PC-9 (cell line): ENCODE measurements around the gene PPP1R13L. TPM values are rescaled to one million over a fixed set of nuclear protein-coding genes. Genes with fewer than 3 reads are reported as not detected.

Experiments used
- BruUV-seq: library from RNA; stranded (reverse); fragments of 400-500 nt; replicated peaks from 2 replicates; lab custom pipeline; 2021; lab: Mats Ljungman, UMichigan
- CTCF ChIA-PET: fragments of 300-600 bp; sonication (Branson Sonifier 250); formaldehyde crosslinking; loops from one replicate; lab custom pipeline; 2022; ENCODE audit warnings: antibody characterized with exemption; lab: Charles Lee
- POLR2A ChIA-PET: fragments of 300-600 bp; sonication (Branson Sonifier 250); formaldehyde crosslinking; loops from one replicate; lab custom pipeline; 2022; ENCODE audit warnings: antibody characterized with exemption; ENCODE audit not compliant: unreplicated experiment; lab: Charles Lee
- DNase-seq, 2 experiments: peaks; one replicate each; pipeline versions ENCODE4 v3.0.0 to v3.0.0-alpha.2; 2015 to 2022; ENCODE audit warnings: mixed read lengths in 1 of 2
- H2AFZ ChIP-seq: fragments of 200-600 bp; sonication (generic); 2 replicates; pipeline ENCODE4 v1.8.1; 2017; ENCODE audit warnings: antibody characterized with exemption
- H3F3A ChIP-seq: fragments of 200-600 bp; sonication (generic); 2 replicates; pipeline ENCODE4 v1.8.1; 2017; ENCODE audit warnings: antibody characterized with exemption, mild to moderate bottlenecking, low read depth; ENCODE audit not compliant: insufficient read depth
- H3K27ac ChIP-seq: fragments of 200-600 bp; sonication (generic); 2 replicates; pipeline ENCODE4 v1.6.1; 2016; ENCODE audit warnings: mixed run types
- H3K27me3 ChIP-seq: fragments of 200-600 bp; sonication (generic); 2 replicates; pipeline ENCODE4 v1.6.1; 2016; ENCODE audit warnings: low read depth, mixed run types; ENCODE audit not compliant: insufficient read depth
- H3K36me3 ChIP-seq: fragments of 200-600 bp; sonication (generic); 2 replicates; pipeline ENCODE4 v1.6.1; 2016; ENCODE audit warnings: low read depth, mixed run types
- H3K4me1 ChIP-seq: fragments of 200-600 bp; sonication (generic); replicated peaks from 2 replicates; pipeline ENCODE4 v1.6.1; 2016; ENCODE audit warnings: mixed run types; ENCODE audit not compliant: insufficient read depth
- H3K4me2 ChIP-seq: fragments of 200-600 bp; sonication (generic); 2 replicates; pipeline ENCODE4 v1.6.1; 2017; ENCODE audit warnings: mixed run types
- H3K4me3 ChIP-seq: fragments of 200-600 bp; sonication (generic); 2 replicates; pipeline ENCODE4 v1.6.1; 2016; ENCODE audit warnings: mixed run types
- H3K79me2 ChIP-seq: fragments of 200-600 bp; sonication (generic); 2 replicates; pipeline ENCODE4 v1.6.1; 2017; ENCODE audit warnings: low read depth, mixed run types
- H3K9me2 ChIP-seq: fragments of 200-600 bp; sonication (generic); 2 replicates; pipeline ENCODE4 v1.8.1; 2017; ENCODE audit warnings: mild to moderate bottlenecking; ENCODE audit not compliant: insufficient read depth
- H3K9me3 ChIP-seq: fragments of 200-600 bp; sonication (generic); 2 replicates; pipeline ENCODE4 v1.8.1; 2016; ENCODE audit warnings: low read depth; ENCODE audit not compliant: insufficient read depth
- H4K20me1 ChIP-seq: fragments of 200-600 bp; sonication (generic); 2 replicates; pipeline ENCODE4 v1.8.1; 2017; ENCODE audit not compliant: insufficient read depth
- EZH2 ChIP-seq: fragments of 200-600 bp; sonication (generic); IDR thresholded peaks from 2 replicates; pipeline ENCODE4 v1.8.0; 2017; ENCODE audit warnings: antibody characterized with exemption, low read depth
- intact Hi-C: fragments of 100-400 bp; cut with micrococcal nuclease; formaldehyde crosslinking; loops from one replicate; pipeline ENCODE4 v1.10.0; 2022; ENCODE audit not compliant: unreplicated experiment
- total RNA-seq: library from RNA; stranded (reverse); gene quantifications from 2 replicates; pipeline ENCODE4 v1.2.3, GENCODE V29; 2021
- TF ChIP-seq, protein P1 (sequence below): fragments of 200-600 bp; sonication (generic); conservative IDR thresholded peaks from 2 replicates; pipeline ENCODE4 v1.6.1; 2017; ENCODE audit warnings: mixed run types, antibody characterized with exemption, mild to moderate bottlenecking, moderate library complexity

PPP1R13L gene
- total RNA-seq, 1 experiment from 2014 or later, result 121 TPM

- H2AFZ ChIP-seq, result no peak overlapping the region
- BruUV-seq, result no TSS peak
- H3K79me2 ChIP-seq, result peaks cover 8% of the 10 kb centered on the region
- peak overlapping the region; percentile 71 for H3K27ac ChIP-seq
- H3F3A ChIP-seq, result peaks cover 66% of the 10 kb centered on the region
- POLR2A ChIA-PET, result interaction anchor here (1.6 to 2.2 kb wide), 2 partner anchors 19 to 21 kb away, joined by 10 to 18 read pairs; partner anchors contain the start of gene FOSB
- TF ChIP-seq EZH2, result no peak
- TF ChIP-seq, protein P1, sequence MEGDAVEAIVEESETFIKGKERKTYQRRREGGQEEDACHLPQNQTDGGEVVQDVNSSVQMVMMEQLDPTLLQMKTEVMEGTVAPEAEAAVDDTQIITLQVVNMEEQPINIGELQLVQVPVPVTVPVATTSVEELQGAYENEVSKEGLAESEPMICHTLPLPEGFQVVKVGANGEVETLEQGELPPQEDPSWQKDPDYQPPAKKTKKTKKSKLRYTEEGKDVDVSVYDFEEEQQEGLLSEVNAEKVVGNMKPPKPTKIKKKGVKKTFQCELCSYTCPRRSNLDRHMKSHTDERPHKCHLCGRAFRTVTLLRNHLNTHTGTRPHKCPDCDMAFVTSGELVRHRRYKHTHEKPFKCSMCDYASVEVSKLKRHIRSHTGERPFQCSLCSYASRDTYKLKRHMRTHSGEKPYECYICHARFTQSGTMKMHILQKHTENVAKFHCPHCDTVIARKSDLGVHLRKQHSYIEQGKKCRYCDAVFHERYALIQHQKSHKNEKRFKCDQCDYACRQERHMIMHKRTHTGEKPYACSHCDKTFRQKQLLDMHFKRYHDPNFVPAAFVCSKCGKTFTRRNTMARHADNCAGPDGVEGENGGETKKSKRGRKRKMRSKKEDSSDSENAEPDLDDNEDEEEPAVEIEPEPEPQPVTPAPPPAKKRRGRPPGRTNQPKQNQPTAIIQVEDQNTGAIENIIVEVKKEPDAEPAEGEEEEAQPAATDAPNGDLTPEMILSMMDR, result no peak
- peak overlapping the region; percentile 65; the same call in 1 of the 2 replicates for H3K4me3 ChIP-seq
- H3K27me3 ChIP-seq, result no peaks in the 10 kb centered on the region
- H3K4me1 ChIP-seq, result peaks cover 40% of the 10 kb centered on the region
- H3K9me3 ChIP-seq, result no peaks in the 10 kb centered on the region
- CTCF ChIA-PET, result no interaction called here
- H3K9me2 ChIP-seq, result no peaks in the 10 kb centered on the region
- H4K20me1 ChIP-seq, result no peaks in the 10 kb centered on the region
- no peak for DNase-seq
- peak overlapping the region; percentile 79 for H3K4me2 ChIP-seq
- intact Hi-C loops, result no loop called here
- no peaks in the 10 kb centered on the region for H3K36me3 ChIP-seq
Measured at GRCh38 chr19:45448425-45448756, 43.5 kb upstream of the PPP1R13L start.

DNA sequence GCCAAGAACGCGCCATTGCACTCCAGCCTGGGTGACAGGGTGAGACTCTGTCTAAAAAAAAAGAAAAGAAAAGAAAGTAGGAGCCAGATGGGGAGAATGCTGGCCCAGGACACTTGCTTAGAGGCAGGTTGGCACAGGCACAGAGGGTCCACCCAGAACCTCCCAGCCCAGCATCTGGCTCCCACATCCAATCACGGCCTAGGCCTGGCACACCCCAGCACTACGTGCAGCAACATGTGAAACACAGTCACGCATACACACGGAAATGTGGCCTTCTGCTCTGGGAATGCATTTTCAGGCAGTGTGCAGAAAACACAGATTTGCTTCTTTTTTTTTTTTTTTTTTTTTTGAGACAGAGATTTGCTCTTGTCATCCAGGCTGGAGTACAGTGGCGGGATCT lies 42.1 kb upstream of the PPP1R13L start:
- CTCF ChIA-PET, result no interaction called here
- Histone ChIP-seq H3K9me2 (no peaks in the 10 kb centered on the region), H2AFZ (no peak overlapping the region), H3K36me3 (no peaks in the 10 kb centered on the region), H3K27ac (no peak overlapping the region), H3K27me3 (no peaks in the 10 kb centered on the region), H3K4me1 (peaks cover 47% of the 10 kb centered on the region), H3K4me2 (no peak overlapping the region), H3K79me2 (peaks cover 8% of the 10 kb centered on the region), H4K20me1 (no peaks in the 10 kb centered on the region), H3K9me3 (no peaks in the 10 kb centered on the region), H3K4me3 (no peak overlapping the region), H3F3A (peaks cover 70% of the 10 kb centered on the region)
- DNase-seq, result no peak
- BruUV-seq, result no TSS peak
- POLR2A ChIA-PET, result no interaction called here
- no peak for TF ChIP-seq EZH2
- TF ChIP-seq, protein P1, result no peak
- intact Hi-C loops, result no loop called here

DNA sequence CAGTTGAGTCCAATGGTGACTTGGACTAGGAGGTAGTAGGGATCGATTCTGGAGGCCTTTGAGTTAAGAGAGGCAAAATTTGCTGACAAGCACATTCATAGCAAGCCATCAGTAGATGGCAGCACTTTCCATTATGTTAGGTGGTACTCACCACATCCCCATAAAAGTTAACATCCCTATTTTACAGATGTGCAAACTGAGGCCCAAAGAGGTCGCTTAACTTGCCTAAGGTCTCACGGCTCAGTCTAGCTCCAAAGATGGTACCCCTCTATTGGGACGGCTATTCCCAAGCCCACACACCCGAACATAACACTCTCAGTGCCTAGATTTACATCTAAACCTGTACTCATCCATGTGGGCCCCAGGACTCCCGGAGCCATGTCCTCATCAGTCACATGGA lies 41.4 kb upstream of the PPP1R13L start:
- CTCF ChIA-PET, result no interaction called here
- Histone ChIP-seq H3K36me3 (no peaks in the 10 kb centered on the region), H3F3A (peaks cover 67% of the 10 kb centered on the region), H3K9me2 (no peaks in the 10 kb centered on the region), H2AFZ (no peak overlapping the region), H3K9me3 (no peaks in the 10 kb centered on the region), H3K4me2 (no peak overlapping the region), H4K20me1 (no peaks in the 10 kb centered on the region), H3K79me2 (peaks cover 8% of the 10 kb centered on the region), H3K27ac (no peak overlapping the region), H3K27me3 (no peaks in the 10 kb centered on the region), H3K4me3 (no peak overlapping the region), H3K4me1 (peaks cover 43% of the 10 kb centered on the region)
- no peak for TF ChIP-seq EZH2
- TF ChIP-seq, protein P1, result peak; percentile 64; the same call in 1 of the 2 replicates
- BruUV-seq, result no TSS peak
- DNase-seq, result no peak
- intact Hi-C loops, result no loop called here
- POLR2A ChIA-PET, result no interaction called here
